H1 (cell line): ENCODE data around the gene LEFTY1. TPM values are rescaled to one million over a fixed set of nuclear protein-coding genes. Genes with fewer than 3 reads are reported as not detected.

Source experiments
- CTCF ChIA-PET: fragments of 300-600 bp; sonication (Branson Sonifier 250); formaldehyde crosslinking; loops from one replicate; lab custom pipeline; 2021; ENCODE audit not compliant: partially characterized antibody; lab: Charles Lee
- POLR2A ChIA-PET: fragments of 300-600 bp; sonication (Branson Sonifier 250); formaldehyde crosslinking; loops from one replicate; lab custom pipeline; 2021; ENCODE audit warnings: inconsistent platforms; ENCODE audit not compliant: partially characterized antibody; lab: Charles Lee
- DNase-seq, 2 experiments: peaks; one replicate each; pipeline versions ENCODE4 v3.0.0 to v3.0.0-alpha.2; 2010 to 2022; ENCODE audit warnings: low spot score in 2 of 2, low read depth in 1 of 2, mixed read lengths in 1 of 2
- FAIRE-seq: peaks from 2 replicates; lab custom pipeline; 2011; peaks lifted over from hg19 to GRCh38; lab: Jason Lieb, UNC
- H2AFZ ChIP-seq: 2 replicates; pipeline ENCODE4 v1.8.1; 2012; ENCODE audit warnings: low read length, inconsistent platforms
- H2AK5ac ChIP-seq: 2 replicates; pipeline ENCODE4 v1.6.1; 2013; ENCODE audit warnings: low read depth, low read length
- H2BK120ac ChIP-seq: replicated peaks from 2 replicates; pipeline ENCODE3; 2013; ENCODE audit warnings: low read depth, low read length, inconsistent platforms
- H2BK12ac ChIP-seq: 2 replicates; pipeline ENCODE4 v1.6.1; 2013; ENCODE audit warnings: low read depth, low read length
- H2BK15ac ChIP-seq: 2 replicates; pipeline ENCODE4 v1.6.1; 2013; ENCODE audit warnings: low read length
- H2BK20ac ChIP-seq: 2 replicates; pipeline ENCODE4 v1.6.1; 2013; ENCODE audit warnings: low read length
- H2BK5ac ChIP-seq: 2 replicates; pipeline ENCODE4 v1.6.1; 2013; ENCODE audit warnings: low read depth, low read length
- H3K14ac ChIP-seq: 2 replicates; pipeline ENCODE4 v1.6.1; 2013; ENCODE audit warnings: inconsistent platforms; ENCODE audit not compliant: insufficient read length
- H3K18ac ChIP-seq: 2 replicates; pipeline ENCODE4 v1.6.1; 2013; ENCODE audit warnings: low read length; ENCODE audit errors: extremely low read depth
- H3K23ac ChIP-seq: 2 replicates; pipeline ENCODE4 v1.6.1; 2013; ENCODE audit warnings: inconsistent platforms; ENCODE audit not compliant: insufficient read length
- H3K23me2 ChIP-seq: 2 replicates; pipeline ENCODE4 v1.6.1; 2013; ENCODE audit warnings: low read depth, low read length
- H3K27ac ChIP-seq: 2 replicates; pipeline ENCODE4 v1.6.1; 2011; ENCODE audit warnings: low read depth, low read length, inconsistent platforms
- H3K27me3 ChIP-seq, 4 experiments: replicated peaks in 1 of 4; 1 replicate in 1 of 4; 2 replicates in 3 of 4; pipeline versions ENCODE4 v1.6.1 to v1.8.1; 2011 to 2013; ENCODE audit warnings: low read length in 3 of 4, mild to moderate bottlenecking in 3 of 4, inconsistent platforms in 2 of 4, mixed read lengths in 2 of 4, moderate library complexity in 1 of 4; ENCODE audit not compliant: control insufficient read depth in 3 of 4, insufficient read depth in 3 of 4; ENCODE audit errors: extremely low read depth in 1 of 4
- H3K36me3 ChIP-seq, 4 experiments: 2 replicates each; pipeline versions ENCODE4 v1.6.1 to v1.8.1; 2011 to 2013; ENCODE audit warnings: mild to moderate bottlenecking in 4 of 4, low read length in 3 of 4, moderate library complexity in 2 of 4, control low read depth in 1 of 4, inconsistent platforms in 1 of 4; ENCODE audit not compliant: insufficient read depth in 4 of 4, control insufficient read depth in 2 of 4
- H3K4ac ChIP-seq: replicated peaks from 2 replicates; pipeline ENCODE3; 2013; ENCODE audit warnings: low read length, low read depth, mixed read lengths, inconsistent platforms; ENCODE audit not compliant: insufficient read length
- H3K4me1 ChIP-seq, 4 experiments: replicated peaks in 1 of 4; 1 replicate in 1 of 4; 2 replicates in 3 of 4; pipeline versions ENCODE4 v1.6.1 to v1.8.1; 2011 to 2013; ENCODE audit warnings: low read length in 3 of 4, inconsistent platforms in 2 of 4, mixed read lengths in 1 of 4; ENCODE audit not compliant: insufficient read depth in 4 of 4, control insufficient read depth in 3 of 4
- H3K4me2 ChIP-seq, 2 experiments: 2 replicates each; pipeline versions ENCODE4 v1.6.1 to v1.8.1; 2011 to 2013; ENCODE audit warnings: low read depth in 2 of 2, low read length in 2 of 2, control low read depth in 1 of 2, inconsistent platforms in 1 of 2, mild to moderate bottlenecking in 1 of 2; ENCODE audit not compliant: insufficient read depth in 1 of 2
- H3K4me3 ChIP-seq, 4 experiments: fragments of 200-600, 300-600 bp in 1 of 4; sonication (generic), shearing (Covaris generic), sonication (Bioruptor Twin) in 1 of 4; 2 replicates each; pipeline versions ENCODE4 v1.5.1 to v1.8.1; 2011 to 2016; ENCODE audit warnings: low read length in 4 of 4, low read depth in 3 of 4, control low read depth in 2 of 4, inconsistent platforms in 2 of 4, mild to moderate bottlenecking in 2 of 4, mixed read lengths in 1 of 4, moderate library complexity in 1 of 4; ENCODE audit not compliant: insufficient read depth in 2 of 4; ENCODE audit errors: extremely low read depth in 1 of 4
- H3K56ac ChIP-seq: replicated peaks from 2 replicates; pipeline ENCODE3; 2013; ENCODE audit warnings: low read depth, mild to moderate bottlenecking, mixed read lengths, low read length, inconsistent platforms; ENCODE audit not compliant: insufficient read length
- H3K79me1 ChIP-seq: 2 replicates; pipeline ENCODE4 v1.6.1; 2013; ENCODE audit warnings: low read depth, low read length, control low read depth
- H3K79me2 ChIP-seq, 2 experiments: 2 replicates each; pipeline versions ENCODE4 v1.6.1 to v1.8.1; 2012 to 2013; ENCODE audit warnings: low read length in 2 of 2, mild to moderate bottlenecking in 2 of 2, inconsistent platforms in 1 of 2; ENCODE audit not compliant: insufficient read depth in 2 of 2, control insufficient read depth in 1 of 2
- H3K9ac ChIP-seq, 4 experiments: replicated peaks in 1 of 4; 1 replicate in 1 of 4; 2 replicates in 3 of 4; pipeline versions ENCODE4 v1.6.1 to v1.8.1; 2011 to 2013; ENCODE audit warnings: low read depth in 3 of 4, low read length in 3 of 4, control low read depth in 2 of 4, mild to moderate bottlenecking in 2 of 4, moderate library complexity in 2 of 4, inconsistent platforms in 1 of 4; ENCODE audit errors: extremely low read depth in 1 of 4
- H3K9me3 ChIP-seq, 2 experiments: 2 replicates each; pipeline versions ENCODE4 v1.6.1 to v1.8.1; 2012 to 2013; ENCODE audit warnings: mild to moderate bottlenecking in 2 of 2, moderate library complexity in 2 of 2, control low read depth in 1 of 2, inconsistent platforms in 1 of 2, low read depth in 1 of 2, low read length in 1 of 2, mixed read lengths in 1 of 2; ENCODE audit not compliant: insufficient read depth in 2 of 2
- H4K20me1 ChIP-seq, 2 experiments: replicated peaks in 1 of 2; 2 replicates each; pipeline versions ENCODE3 to v1.8.1; 2011 to 2013; ENCODE audit warnings: inconsistent platforms in 2 of 2, low read length in 2 of 2, mild to moderate bottlenecking in 1 of 2; ENCODE audit not compliant: insufficient read depth in 2 of 2, control insufficient read depth in 1 of 2
- H4K5ac ChIP-seq: 2 replicates; pipeline ENCODE4 v1.6.1; 2013; ENCODE audit warnings: low read length, low read depth, mixed read lengths, inconsistent platforms; ENCODE audit not compliant: insufficient read length
- H4K8ac ChIP-seq: 2 replicates; pipeline ENCODE4 v1.8.0; 2013; ENCODE audit warnings: mild to moderate bottlenecking, moderate library complexity, low read length, inconsistent platforms; ENCODE audit not compliant: insufficient read depth; ENCODE audit errors: extremely low read depth
- H4K91ac ChIP-seq: replicated peaks from 2 replicates; pipeline ENCODE3; 2013; ENCODE audit warnings: low read length, mixed read lengths, inconsistent platforms; ENCODE audit not compliant: insufficient read length
- BACH1 ChIP-seq: IDR thresholded peaks from 2 replicates; pipeline ENCODE4 v1.6.1; 2012; ENCODE audit warnings: low read length, improper control_type of control experiment
- BRCA1 ChIP-seq: IDR thresholded peaks from 2 replicates; pipeline ENCODE4 v1.6.1; 2012; ENCODE audit warnings: low read depth, low read length, improper control_type of control experiment
- E2F6 ChIP-seq: IDR thresholded peaks from 2 replicates; pipeline ENCODE4 v1.6.1; 2012; ENCODE audit warnings: inconsistent platforms
- EZH2 ChIP-seq: fragments of 200-600 bp; sonication (generic); IDR thresholded peaks from 2 replicates; pipeline ENCODE4 v1.7.1; 2012; ENCODE audit warnings: low read depth, mild to moderate bottlenecking, moderate library complexity, low read length, inconsistent platforms; ENCODE audit not compliant: severe bottlenecking
- KDM1A ChIP-seq: fragments of 200-600, 300-600 bp; sonication (generic); IDR thresholded peaks from 2 replicates; pipeline ENCODE4 v1.7.1; 2016; ENCODE audit warnings: mild to moderate bottlenecking, low read length, borderline replicate concordance
- YY1 ChIP-seq: IDR thresholded peaks from 2 replicates; pipeline ENCODE4 v1.6.1; 2011; ENCODE audit warnings: low read depth, mild to moderate bottlenecking, low read length
- WGBS, 2 experiments: shearing (Covaris generic) in 1 of 2; methylation state at CpG; one replicate each; pipeline versions ENCODE4 v1.1.6 to v1.1.7; 2013 to 2015; ENCODE audit warnings: low lambda C conversion rate in 2 of 2, mixed read lengths in 2 of 2, inconsistent platforms in 1 of 2, low coverage in 1 of 2, missing lambda C conversion rate in 1 of 2; ENCODE audit not compliant: insufficient replicate concordance in 2 of 2, insufficient coverage in 1 of 2, insufficient read length in 1 of 2; ENCODE audit errors: extremely low coverage in 1 of 2, missing lambda C conversion rate in 1 of 2; 5-methylcytosine and 5-hydroxymethylcytosine counted together
- polyA plus RNA-seq, 7 experiments: library from polyadenylated mRNA; depleted of rRNA in 3 of 7; stranded (reverse) in 5 of 7; unstranded in 2 of 7; fragments of >200 nt in 5 of 7; fragments of 200-250 nt in 2 of 7; gene quantifications; 1 replicate in 5 of 7; 2 replicates in 1 of 7; 4 replicates in 1 of 7; pipeline versions ENCODE4 v1.2.1 to v1.2.3, GENCODE V29; 2011 to 2013; ENCODE audit warnings: missing spikeins in 2 of 7, mixed read lengths in 2 of 7
- total RNA-seq: library from RNA; stranded (reverse); fragmentation: NEBNext Ultra II Directional; extraction: Animal tissue kit (Norgen Biotek cat#: 25700); gene quantifications from 2 replicates; pipeline ENCODE4 v1.2.1, GENCODE V29; 2021

LEFTY1 gene
- total and polyA plus RNA-seq, 2 of the 8 experiments (the other 6 are each of a cell fraction or from before 2014, with no cell fraction given) = 4.5 to 11.7 TPM

DNA sequence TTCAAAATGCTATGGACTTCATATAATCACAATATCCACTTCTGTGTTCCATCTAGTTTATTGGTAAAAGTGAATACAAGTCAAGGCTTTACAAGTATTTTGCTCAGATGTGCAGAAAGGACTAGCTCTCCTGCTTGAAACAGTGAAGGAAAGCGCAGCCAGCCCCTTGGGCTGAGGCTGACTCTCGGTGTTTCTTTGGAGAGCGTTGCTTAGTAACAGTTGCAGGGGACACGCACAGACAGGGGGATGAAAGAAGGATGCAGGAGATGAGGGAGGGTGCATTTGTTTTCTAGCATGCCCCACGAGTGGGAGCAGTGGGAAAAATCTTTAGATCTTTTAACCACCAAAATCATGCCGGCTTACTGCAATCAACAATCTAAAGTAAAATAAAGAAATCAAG lies 26.0 kb upstream of the LEFTY1 start:
- peaks cover 2 to 21% (median 6%) of the 10 kb centered on the region in 4 experiments; a peak in 5 of 8 replicates for H3K36me3 ChIP-seq
- no peak overlapping the region for H3K4ac ChIP-seq
- no peak overlapping the region for H3K27ac ChIP-seq
- H3K9ac ChIP-seq = no peak overlapping the region
- H3K4me2 ChIP-seq = no peak overlapping the region
- no peak overlapping the region for H3K23ac ChIP-seq
- no peak overlapping the region for H4K91ac ChIP-seq
- no peaks in the 10 kb centered on the region for H3K23me2 ChIP-seq
- no peak overlapping the region for H4K8ac ChIP-seq
- peaks cover 0 to 1% of the 10 kb centered on the region in 2 experiments for H4K20me1 ChIP-seq
- H3K79me2 ChIP-seq = no peaks in the 10 kb centered on the region
- WGBS, 2 experiments = 87% methylated on average over 6 of the region's 6 CpGs; no CpG with 5 or more reads in 1 of the 2 experiments
- H3K4me3 ChIP-seq = no peak overlapping the region
- no peak overlapping the region for H2BK12ac ChIP-seq
- TF ChIP-seq BRCA1 = no peak
- no peak for TF ChIP-seq EZH2
- TF ChIP-seq KDM1A = no peak
- TF ChIP-seq E2F6 = no peak
- TF ChIP-seq YY1 = no peak
- no peak for TF ChIP-seq BACH1
- TF ChIP-seq, all 59 proteins: peak for 0
- H3K56ac ChIP-seq = no peak overlapping the region
- H3K79me1 ChIP-seq = peaks cover 3% of the 10 kb centered on the region; the same call in 1 of the 2 replicates
- no peak overlapping the region for H2BK120ac ChIP-seq
- H2AFZ ChIP-seq = no peak overlapping the region
- no peak overlapping the region for H2BK15ac ChIP-seq
- H3K18ac ChIP-seq = no peak overlapping the region
- H3K27me3 ChIP-seq = no peaks in the 10 kb centered on the region; a peak in 2 of 7 replicates
- no peak overlapping the region for H3K14ac ChIP-seq
- H2BK20ac ChIP-seq = no peak overlapping the region
- FAIRE-seq = no peak
- H3K4me1 ChIP-seq = peaks cover 0 to 7% (median 1%) of the 10 kb centered on the region in 4 experiments; a peak in 2 of 7 replicates
- no peak overlapping the region for H2BK5ac ChIP-seq
- ChIA-PET CTCF (interaction anchor here (0.8 to 2.0 kb wide), 7 partner anchors 23 to 433 kb away, joined by 3 to 5 read pairs (median 4); partner anchors contain the start of gene LEFTY2), POLR2A (interaction anchor here (2.3 kb wide), 1 partner anchor 10 kb away, joined by 6 read pairs; the partner anchor contains the start of gene PYCR2)
- H4K5ac ChIP-seq = no peak overlapping the region
- H3K9me3 ChIP-seq = no peaks in the 10 kb centered on the region
- no peak overlapping the region for H2AK5ac ChIP-seq
- DNase-seq = no peak
